NCI-H1694 treated with DMSO at 0.1 percent for 48 hours (cell line): ENCODE results near the gene ANKRD10.
"Not testable (repeated sequence)": the region's sequence is repeated elsewhere in the genome, so short reads cannot be mapped to it uniquely, and the experiment has no call there.

Source experiments
- DNase-seq: peaks from one replicate; lab custom pipeline; 2025; lab: John Stamatoyannopoulos, UW

Gene ANKRD10

GRCh38 chr13:110866491-110867170, 48.2 kb downstream of the ANKRD10 start:
- no peak for DNase-seq

- no peak for DNase-seq
These were observed 51.2 kb downstream of the ANKRD10 start for GRCh38 chr13:110863685-110864084.

- no peak for DNase-seq
These were observed 53.9 kb downstream of the ANKRD10 start for GRCh38 chr13:110860983-110861382.

GRCh38 chr13:110856942-110857835, 57.7 kb downstream of the ANKRD10 start:
- no peak for DNase-seq

GRCh38 chr13:110855363-110855762, 59.5 kb downstream of the ANKRD10 start:
- no peak for DNase-seq

- no peak for DNase-seq
These were observed 60.0 kb downstream of the ANKRD10 start for GRCh38 chr13:110854866-110855265.

- DNase-seq = no peak
These were observed 61.6 kb downstream of the ANKRD10 start for GRCh38 chr13:110853235-110853721.

- no peak for DNase-seq
These were observed 64.0 kb downstream of the ANKRD10 start for GRCh38 chr13:110850840-110851239.

- no peak for DNase-seq
These were observed 64.9 kb downstream of the ANKRD10 start for GRCh38 chr13:110850006-110850405.

GRCh38 chr13:110845520-110845919, 69.3 kb downstream of the ANKRD10 start:
- DNase-seq = no peak

GRCh38 chr13:110841846-110842245, 73.0 kb downstream of the ANKRD10 start:
- DNase-seq = no peak

GRCh38 chr13:110841406-110841805, 73.5 kb downstream of the ANKRD10 start:
- no peak for DNase-seq

GRCh38 chr13:110838867-110839538, 75.9 kb downstream of the ANKRD10 start:
- DNase-seq = no peak

GRCh38 chr13:110838116-110838515, 76.8 kb downstream of the ANKRD10 start:
- DNase-seq = no peak

- DNase-seq = not testable (repeated sequence)
These were observed 77.3 kb downstream of the ANKRD10 start for GRCh38 chr13:110837397-110838061.

GRCh38 chr13:110836605-110836903, 78.3 kb downstream of the ANKRD10 start:
- no peak for DNase-seq

- DNase-seq = no peak
These were observed 78.9 kb downstream of the ANKRD10 start for GRCh38 chr13:110835721-110836604.

GRCh38 chr13:110834572-110834971, 80.3 kb downstream of the ANKRD10 start:
- DNase-seq = no peak

- DNase-seq = no peak
These were observed 82.3 kb downstream of the ANKRD10 start for GRCh38 chr13:110832531-110832930.

GRCh38 chr13:110832205-110832479, 82.7 kb downstream of the ANKRD10 start:
- DNase-seq = no peak

- no peak for DNase-seq
These were observed 83.2 kb downstream of the ANKRD10 start for GRCh38 chr13:110831437-110832204.
